ENCODE measurements around the gene TMTC3. TPM values are rescaled to one million over a fixed set of nuclear protein-coding genes. Genes with fewer than 3 reads are reported as not detected.

The TMTC3 gene
- total RNA-seq, 1 donor from 2014 or later, result 6.9 TPM

DNA sequence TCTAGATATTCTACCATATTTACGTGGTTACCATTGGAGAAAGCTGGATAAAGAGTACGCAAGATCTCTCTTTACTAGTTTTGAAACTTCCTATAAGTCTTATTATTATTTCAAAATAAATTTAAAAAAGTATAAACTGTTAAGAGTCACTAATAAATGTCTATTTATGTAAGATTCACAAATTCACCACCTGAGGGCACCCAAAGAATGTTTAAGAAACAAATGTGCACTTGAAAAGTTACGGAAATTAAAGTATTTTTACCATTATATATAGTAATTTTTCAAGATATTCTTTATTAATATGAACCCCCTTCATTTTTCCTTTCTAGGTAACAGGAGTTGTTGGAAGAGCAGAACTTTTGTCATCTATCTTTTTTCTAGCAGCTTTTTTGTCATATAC is 11.9 kb downstream of the TMTC3 start:
- intact Hi-C loops (cut with DNase I), result loop anchor here (10.0 kb wide), 1 partner anchor 841 kb away; no protein-coding TSS in a partner anchor
- DNase-seq (ENCODE audit: missing footprints) (no peak), ATAC-seq (no peak)

- no peak for ATAC-seq
- intact Hi-C loops (cut with DNase I), result loop anchor here (10.0 kb wide), 1 partner anchor 839 kb away; no protein-coding TSS in a partner anchor
- DNase-seq (ENCODE audit: missing footprints), result no peak
Observed at GRCh38 chr12:88156075-88156654, 14.1 kb downstream of the TMTC3 start.

GRCh38 chr12:88163371-88163770 is 21.3 kb downstream of the TMTC3 start:
- intact Hi-C loops (cut with DNase I), result no loop called here
- no peak for ATAC-seq
- DNase-seq (ENCODE audit: missing footprints), result no peak

- DNase-seq (ENCODE audit: missing footprints) (no peak), ATAC-seq (no peak)
- intact Hi-C loops (cut with DNase I), result no loop called here
Observed at GRCh38 chr12:88166179-88166578, 24.1 kb downstream of the TMTC3 start.

DNA sequence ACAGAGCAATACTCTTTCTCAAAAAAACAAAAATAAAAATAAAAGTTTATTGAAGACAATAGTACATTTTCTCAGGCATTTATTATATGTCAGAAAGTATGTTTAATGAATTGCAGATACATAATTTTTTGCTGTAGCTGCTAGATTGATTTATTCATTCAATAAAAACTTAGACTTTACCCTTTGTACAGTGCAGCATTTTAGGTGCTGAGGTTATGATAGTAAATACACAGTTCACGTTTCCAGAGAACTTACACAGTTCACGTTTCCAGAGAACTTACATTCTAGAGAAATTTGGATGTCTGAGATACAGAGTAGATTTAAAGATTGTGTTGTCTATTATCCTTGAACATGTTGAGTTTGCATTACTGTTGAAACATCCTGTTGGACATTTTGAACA is 25.3 kb downstream of the TMTC3 start:
- no peak for ATAC-seq
- intact Hi-C loops (cut with DNase I), result no loop called here
- no peak for DNase-seq (ENCODE audit: missing footprints)

DNA sequence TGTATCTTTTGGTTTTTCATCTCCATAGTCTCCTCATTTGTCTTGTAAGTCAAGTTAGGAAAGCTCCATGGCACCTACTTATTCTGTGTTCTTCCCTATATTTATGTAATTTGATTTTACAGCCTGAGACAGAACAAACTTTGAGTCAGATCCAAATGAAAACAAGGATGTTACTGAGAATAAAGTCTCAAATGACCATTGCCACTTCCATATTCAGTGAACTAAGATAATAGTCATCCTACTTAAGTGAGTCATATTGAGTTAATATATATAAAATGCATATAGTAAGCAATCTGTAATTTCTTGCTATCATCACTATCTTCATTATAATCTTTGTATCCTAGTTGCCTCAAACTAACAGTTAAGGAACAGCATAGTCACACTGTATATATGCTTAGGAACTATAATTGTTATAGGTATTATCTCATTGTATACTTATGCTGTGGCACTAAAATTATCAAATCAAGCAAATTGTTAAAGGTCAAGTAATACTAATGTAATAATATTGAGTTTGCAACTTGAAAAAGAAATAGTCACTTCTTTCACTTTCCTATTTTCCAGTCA is 30.8 kb downstream of the TMTC3 start:
- ATAC-seq, result no peak
- intact Hi-C loops (cut with DNase I), result no loop called here
- DNase-seq (ENCODE audit: missing footprints), result no peak

DNA sequence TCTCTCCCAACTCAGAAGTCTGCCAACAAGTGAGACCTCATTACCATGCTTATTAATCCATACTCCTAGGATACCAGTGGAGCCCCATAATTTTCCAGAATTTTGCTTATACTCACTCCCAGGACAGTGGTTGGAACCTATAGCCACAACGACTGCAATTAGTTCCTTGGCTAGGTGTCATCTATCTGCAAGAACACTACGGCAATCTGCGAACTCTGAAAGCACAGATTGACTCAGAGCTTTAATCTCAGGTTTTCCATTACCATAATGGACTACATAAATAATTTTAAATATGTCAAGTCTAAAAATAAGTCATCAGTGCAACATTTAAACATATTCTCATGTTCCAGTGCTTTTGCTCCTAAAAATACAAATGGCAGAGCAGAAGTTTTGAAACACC is 33.4 kb downstream of the TMTC3 start:
- DNase-seq (ENCODE audit: missing footprints) (no peak), ATAC-seq (no peak)
- intact Hi-C loops (cut with DNase I), result no loop called here

GRCh38 chr12:88179436-88180014 is 37.4 kb downstream of the TMTC3 start:
- DNase-seq (ENCODE audit: missing footprints) (no peak), ATAC-seq (no peak)
- intact Hi-C loops (cut with DNase I), result no loop called here

DNA sequence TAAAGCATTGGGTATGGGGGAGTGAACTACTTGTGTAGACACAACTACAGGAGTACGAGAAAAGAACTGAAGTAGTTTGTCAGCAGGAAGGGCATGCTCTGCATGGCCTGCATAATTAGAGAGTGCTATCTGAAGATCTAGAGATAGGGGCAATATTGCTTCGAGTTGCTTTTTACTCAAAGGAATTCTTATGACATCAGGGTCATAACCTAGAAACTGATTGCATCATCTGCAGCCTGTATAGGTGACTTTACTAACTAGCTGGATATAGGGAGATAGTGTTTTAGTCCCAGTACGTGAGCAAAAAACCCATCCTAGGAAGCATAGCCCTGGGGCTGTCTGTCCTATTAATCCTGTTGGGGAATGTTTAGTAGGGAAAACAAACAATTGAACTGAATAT is 39.8 kb downstream of the TMTC3 start:
- intact Hi-C loops (cut with DNase I), result no loop called here

DNA sequence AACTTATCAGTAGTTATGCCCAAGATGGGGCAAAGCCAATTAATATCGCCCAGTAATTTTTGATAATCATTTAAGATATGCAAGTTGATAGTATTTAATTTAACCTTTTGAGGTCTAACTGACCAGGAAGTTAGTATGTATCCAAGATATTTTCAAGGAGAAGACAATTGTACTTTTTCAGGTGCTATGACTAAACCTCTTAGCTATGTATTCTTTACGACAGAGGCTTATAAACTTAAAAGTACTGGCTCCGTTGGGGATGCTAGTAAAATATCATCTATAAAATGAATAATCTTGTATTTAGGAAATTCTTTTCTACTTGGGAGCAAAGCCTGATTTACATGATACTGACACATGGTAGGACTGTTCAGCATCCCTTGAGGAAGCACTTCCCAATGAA is 40.3 kb downstream of the TMTC3 start:
- DNase-seq (ENCODE audit: missing footprints), result no peak
- intact Hi-C loops (cut with DNase I), result no loop called here
- no peak for ATAC-seq

More for the DNA sequence above, 39.8 kb downstream of the TMTC3 start:
- ATAC-seq (no peak), DNase-seq (ENCODE audit: missing footprints) (no peak)

- ATAC-seq, result no peak
- intact Hi-C loops (cut with DNase I), result no loop called here
- no peak for DNase-seq (ENCODE audit: missing footprints)
Observed at GRCh38 chr12:88184196-88184595, 42.1 kb downstream of the TMTC3 start.

GRCh38 chr12:88185279-88185678 is 43.2 kb downstream of the TMTC3 start:
- DNase-seq (ENCODE audit: missing footprints) (no peak), ATAC-seq (no peak)
- intact Hi-C loops (cut with DNase I), result no loop called here

DNA sequence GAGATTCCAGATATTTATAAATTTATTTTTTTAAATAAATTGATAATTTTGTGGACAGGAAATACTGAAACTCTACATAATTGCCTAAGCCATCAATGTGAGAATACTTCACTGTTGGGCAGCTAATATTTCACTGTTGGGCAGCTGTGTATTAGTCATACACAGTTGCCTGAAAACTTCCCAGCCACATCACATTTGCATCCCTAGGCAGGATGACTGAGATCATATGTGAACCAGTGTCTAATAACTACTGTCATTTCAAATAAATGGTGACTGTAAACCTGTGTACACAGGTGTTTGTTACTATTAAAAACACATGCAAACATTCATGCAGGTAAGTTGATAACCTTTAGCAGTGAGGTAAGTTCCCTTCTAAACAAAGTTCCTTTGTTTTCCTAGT is 43.9 kb downstream of the TMTC3 start:
- ATAC-seq (no peak), DNase-seq (ENCODE audit: missing footprints) (no peak)
- intact Hi-C loops (cut with DNase I), result no loop called here

DNA sequence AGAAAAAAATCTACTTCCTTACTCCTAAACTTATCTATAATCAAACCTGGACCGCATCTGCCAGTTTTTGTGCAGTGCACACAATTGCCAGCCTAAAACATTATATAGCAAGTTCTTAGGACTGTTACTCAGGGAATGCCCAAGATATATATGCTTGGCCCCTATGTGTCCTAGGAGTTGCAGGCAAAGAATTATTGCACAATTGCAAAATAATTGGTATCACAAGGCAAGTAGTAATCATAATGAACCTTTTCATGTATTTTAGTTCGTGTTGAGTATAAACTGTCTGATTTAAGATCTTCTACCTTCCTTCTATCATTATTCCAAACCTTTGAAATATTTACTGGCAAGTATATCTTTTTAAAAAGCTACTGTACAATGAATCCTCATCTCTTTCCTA is 45.5 kb downstream of the TMTC3 start:
- no peak for ATAC-seq
- DNase-seq (ENCODE audit: missing footprints), result no peak
- intact Hi-C loops (cut with DNase I), result no loop called here

DNA sequence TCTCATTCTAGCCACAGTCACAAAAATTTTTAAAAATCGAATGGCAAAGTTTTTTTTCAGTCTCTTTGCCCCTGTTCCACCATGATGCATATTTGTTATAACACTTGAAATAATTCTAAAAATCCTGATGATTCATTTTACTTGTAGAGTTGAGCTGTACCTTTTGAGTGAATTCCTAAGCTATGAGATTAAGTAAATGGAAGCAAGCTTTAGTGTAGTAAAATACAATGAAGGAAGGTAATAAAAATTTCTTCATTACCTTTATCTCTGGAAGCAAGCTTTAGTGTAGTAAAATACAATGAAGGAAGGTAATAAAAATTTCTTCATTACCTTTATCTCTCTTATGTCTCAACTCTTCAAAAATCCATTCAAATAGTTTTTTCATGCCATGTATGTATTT is 46.1 kb downstream of the TMTC3 start:
- intact Hi-C loops (cut with DNase I), result no loop called here
- ATAC-seq, result no peak
- no peak for DNase-seq (ENCODE audit: missing footprints)

DNA sequence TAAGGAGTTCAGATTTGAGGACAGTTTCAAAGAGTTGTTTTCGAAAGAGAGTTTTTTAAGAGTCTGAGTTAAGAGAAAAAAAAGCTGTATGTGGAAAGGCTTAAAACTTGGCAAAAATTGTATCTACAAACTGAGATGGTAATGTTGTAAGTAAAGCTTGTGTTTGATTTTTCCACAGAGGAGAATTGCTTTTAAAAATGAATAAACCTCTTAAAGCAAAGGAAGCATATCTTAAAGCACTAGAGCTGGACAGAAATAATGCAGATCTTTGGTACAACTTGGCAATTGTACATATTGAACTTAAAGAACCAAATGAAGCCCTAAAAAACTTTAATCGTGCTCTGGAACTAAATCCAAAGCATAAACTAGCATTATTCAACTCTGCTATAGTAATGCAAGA is 50.3 kb downstream of the TMTC3 start:
- ATAC-seq (no peak), DNase-seq (ENCODE audit: missing footprints) (no peak)
- intact Hi-C loops (cut with DNase I), result no loop called here

DNA sequence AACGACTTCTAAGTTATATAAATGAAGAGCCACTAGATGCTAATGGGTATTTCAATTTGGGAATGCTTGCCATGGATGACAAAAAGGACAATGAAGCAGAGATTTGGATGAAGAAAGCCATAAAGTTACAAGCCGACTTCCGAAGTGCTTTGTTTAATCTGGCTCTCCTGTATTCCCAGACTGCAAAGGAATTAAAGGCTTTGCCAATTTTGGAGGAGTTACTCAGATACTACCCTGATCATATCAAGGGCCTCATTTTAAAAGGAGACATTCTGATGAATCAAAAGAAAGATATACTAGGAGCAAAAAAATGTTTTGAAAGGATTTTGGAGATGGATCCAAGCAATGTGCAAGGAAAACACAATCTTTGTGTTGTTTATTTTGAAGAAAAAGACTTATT is 52.8 kb downstream of the TMTC3 start:
- no peak for ATAC-seq
- no peak for DNase-seq (ENCODE audit: missing footprints)
- intact Hi-C loops (cut with DNase I), result no loop called here

- no peak for DNase-seq (ENCODE audit: missing footprints)
- no peak for ATAC-seq
- intact Hi-C loops (cut with DNase I), result no loop called here
Observed at GRCh38 chr12:88200029-88200428, 57.9 kb downstream of the TMTC3 start.

DNA sequence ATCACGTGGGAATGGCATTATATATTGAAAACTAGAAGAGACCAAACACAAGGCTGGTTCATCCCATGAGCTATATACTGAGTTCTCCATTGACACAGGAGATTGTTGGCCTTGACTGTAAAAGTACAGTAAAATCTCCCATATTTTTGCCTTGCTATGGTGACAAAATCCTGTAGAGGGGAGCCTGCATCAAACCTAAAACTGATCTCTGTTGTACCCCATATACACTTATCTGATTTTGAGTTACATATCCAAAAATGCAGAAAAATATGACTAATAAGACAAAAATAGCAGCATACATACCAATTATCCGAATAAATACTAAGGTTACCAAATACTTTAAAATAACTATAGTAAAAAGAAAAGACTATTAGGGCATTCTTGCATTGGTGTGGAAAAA is 60.4 kb downstream of the TMTC3 start:
- ATAC-seq, result no peak
- intact Hi-C loops (cut with DNase I), result no loop called here
- DNase-seq (ENCODE audit: missing footprints), result no peak

GRCh38 chr12:88206601-88207000 is 64.5 kb downstream of the TMTC3 start:
- intact Hi-C loops (cut with DNase I), result no loop called here
- ATAC-seq (no peak), DNase-seq (ENCODE audit: missing footprints) (no peak)

Data from Right ventricle myocardium inferior (tissue), 1 donor.